GM12878 (cell line): Measurements from ENCODE around the gene CYB561A3. TPM values are rescaled to one million over a fixed set of nuclear protein-coding genes. Genes with fewer than 3 reads are reported as not detected.

Experiments
- ATAC-seq: fragments of 200-7000 bp; cut with Tn5 transposase; 3 replicates; pipeline ENCODE4 v1.9.1; 2020; ENCODE audit warnings: mild to moderate bottlenecking, moderate library complexity
- Bru-seq: library from RNA; stranded (reverse); fragments of 400-500 nt; gene quantifications from one replicate; lab custom pipeline; 2021; lab: Mats Ljungman, UMichigan
- BruChase-seq, 2 experiments: library from RNA; stranded (reverse); fragments of 400-500 nt; gene quantifications; one replicate each; lab custom pipeline; 2021; lab: Mats Ljungman, UMichigan
- BruUV-seq: library from RNA; stranded (reverse); fragments of 400-500 nt; replicated peaks from 2 replicates; lab custom pipeline; 2021; lab: Mats Ljungman, UMichigan
- CTCF ChIA-PET: fragments of 300-600 bp; sonication (Branson Sonifier 250); formaldehyde crosslinking; extraction: SDS; loops from one replicate; lab custom pipeline; 2021; ENCODE audit warnings: inconsistent platforms; lab: Yijun Ruan, JAX
- POLR2A ChIA-PET: fragments of 350-600 bp; formaldehyde crosslinking; extraction: SDS; loops from one replicate; lab custom pipeline; 2021; ENCODE audit warnings: inconsistent platforms; lab: Charles Lee
- RAD21 ChIA-PET: fragments of 300-600 bp; sonication (Branson Sonifier 250); formaldehyde crosslinking; loops from one replicate; lab custom pipeline; 2023; ENCODE audit warnings: antibody characterized with exemption; ENCODE audit not compliant: unreplicated experiment; lab: Charles Lee
- SMC1A ChIA-PET: fragments of 300-600 bp; sonication (Branson Sonifier 250); formaldehyde crosslinking; loops from one replicate; lab custom pipeline; 2023; ENCODE audit not compliant: unreplicated experiment, uncharacterized antibody; lab: Charles Lee
- DNase-seq: peaks from one replicate; pipeline ENCODE4 v3.0.0-alpha.2; 2011; ENCODE audit warnings: low read depth, low spot score
- FAIRE-seq: peaks from 3 replicates; lab custom pipeline; 2011; peaks lifted over from hg19 to GRCh38; lab: Jason Lieb, UNC
- H2AFZ ChIP-seq: 2 replicates; pipeline ENCODE4 v1.6.0; 2011; ENCODE audit warnings: low read depth, low read length, control low read depth; ENCODE audit not compliant: control insufficient read depth
- H3K27ac ChIP-seq: 2 replicates; pipeline ENCODE4 v1.5.1; 2011; ENCODE audit warnings: control low read depth; ENCODE audit not compliant: control insufficient read depth, insufficient read depth
- H3K27me3 ChIP-seq, 2 experiments: replicated peaks in 1 of 2; 2 replicates each; pipeline versions ENCODE4 v1.6.0 to v1.6.1; 2011; ENCODE audit warnings: low read length in 1 of 2; ENCODE audit not compliant: control insufficient read depth in 2 of 2, insufficient read depth in 2 of 2
- H3K36me3 ChIP-seq, 2 experiments: 2 replicates each; pipeline ENCODE4 v1.5.1; 2011; ENCODE audit warnings: low read length in 1 of 2; ENCODE audit not compliant: control insufficient read depth in 2 of 2, insufficient read depth in 2 of 2
- H3K4me1 ChIP-seq: 2 replicates; pipeline ENCODE4 v1.6.1; 2011; ENCODE audit warnings: mild to moderate bottlenecking, low read length, moderate library complexity, mixed read lengths; ENCODE audit not compliant: control insufficient read depth, insufficient read depth
- H3K4me2 ChIP-seq: 2 replicates; pipeline ENCODE4 v1.6.0; 2011; ENCODE audit warnings: control low read depth; ENCODE audit not compliant: control insufficient read depth, insufficient read depth
- H3K4me3 ChIP-seq: fragments of 200-600 bp; sonication (generic); 2 replicates; pipeline ENCODE4 v1.5.1; 2016
- H3K79me2 ChIP-seq: 2 replicates; pipeline ENCODE4 v1.6.0; 2011; ENCODE audit warnings: low read length; ENCODE audit not compliant: control insufficient read depth, insufficient read depth
- H3K9ac ChIP-seq: 2 replicates; pipeline ENCODE4 v1.8.0; 2011; ENCODE audit warnings: low read length, control low read depth, mixed read lengths; ENCODE audit not compliant: control insufficient read depth, insufficient read depth
- H3K9me3 ChIP-seq: replicated peaks from 3 replicates; pipeline ENCODE4 v1.5.1; 2011; ENCODE audit warnings: mild to moderate bottlenecking, low read length; ENCODE audit not compliant: control insufficient read depth, insufficient read depth
- H4K20me1 ChIP-seq: 2 replicates; pipeline ENCODE4 v1.6.0; 2011; ENCODE audit not compliant: control insufficient read depth, insufficient read depth
- CHD2 ChIP-seq: IDR thresholded peaks from 2 replicates; pipeline ENCODE4 v1.6.1; 2011; ENCODE audit warnings: low read depth, low read length, improper control_type of control experiment, borderline replicate concordance
- NFYB ChIP-seq: IDR thresholded peaks from 2 replicates; pipeline ENCODE4 v1.6.1; 2011; ENCODE audit warnings: low read depth, mild to moderate bottlenecking, low read length, improper control_type of control experiment, moderate library complexity; ENCODE audit not compliant: insufficient read depth
- POLR2AphosphoS2 ChIP-seq: IDR thresholded peaks from 2 replicates; pipeline ENCODE4 v1.6.1; 2011; ENCODE audit warnings: low read depth, mild to moderate bottlenecking, low read length, improper control_type of control experiment, moderate library complexity
- ZSCAN29 ChIP-seq: fragments of 450-650 bp; IDR thresholded peaks from 2 replicates; pipeline ENCODE4 v1.6.1; 2017; ENCODE audit warnings: mild to moderate bottlenecking, moderate library complexity
- WGBS: methylation state at CpG from one replicate; pipeline ENCODE4 v1.1.6; 2016; ENCODE audit warnings: low lambda C conversion rate; ENCODE audit not compliant: insufficient replicate concordance, insufficient coverage; ENCODE audit errors: missing lambda C conversion rate; 5-methylcytosine and 5-hydroxymethylcytosine counted together
- in situ Hi-C: fragments of 300-500 bp; cut with MboI; formaldehyde crosslinking; loops from 9 replicates; pipeline ENCODE4 v1.14.3; 2018; ENCODE audit warnings: mixed read lengths
- intact Hi-C: fragments of 100-400 bp; cut with micrococcal nuclease; formaldehyde crosslinking; loops from one replicate; pipeline ENCODE4 v1.14.2; 2022; ENCODE audit not compliant: unreplicated experiment
- long read RNA-seq, 2 experiments: library from polyadenylated mRNA; unstranded; transcript quantifications; one replicate each; pipeline ENCODE4 v2.0.0, GENCODE V29; 2019 to 2020
- polyA minus RNA-seq, 3 experiments: library from RNA; depleted of rRNA, polyadenylated mRNA; stranded (reverse); fragments of >200 nt; gene quantifications; 2 replicates each; pipeline ENCODE4 v1.2.3, GENCODE V29; 2011
- polyA plus RNA-seq, 11 experiments: library from polyadenylated mRNA; depleted of rRNA in 4 of 11; unstranded in 6 of 11; stranded (reverse) in 5 of 11; fragments of >200 nt; fragmentation: Nextera tagmentation in 4 of 11; fragmentation: Illumina TruSeq in 1 of 11; extraction: Ambion mirVana in 4 of 11; extraction: Trizol in 1 of 11; gene quantifications; 1 replicate in 1 of 11; 2 replicates in 10 of 11; pipeline versions ENCODE4 v1.2.1 to v1.2.3, GENCODE V29; 2011 to 2016; ENCODE audit warnings: inconsistent platforms in 2 of 11, missing spikeins in 2 of 11, low read depth in 1 of 11
- total RNA-seq, 4 experiments: library from RNA; depleted of rRNA in 3 of 4; stranded (reverse); fragments of >200 nt in 3 of 4; fragmentation: Illumina TruSeq in 1 of 4; extraction: Trizol in 1 of 4; gene quantifications; 2 replicates each; pipeline versions ENCODE4 v1.2.1 to v1.2.3, GENCODE V29; 2013 to 2021
- TF ChIP-seq, protein P1 (sequence below): fragments of 450-650 bp; IDR thresholded peaks from 2 replicates; pipeline ENCODE4 v1.6.1; 2017; ENCODE audit warnings: mild to moderate bottlenecking, moderate library complexity

The CYB561A3 gene, protein sequence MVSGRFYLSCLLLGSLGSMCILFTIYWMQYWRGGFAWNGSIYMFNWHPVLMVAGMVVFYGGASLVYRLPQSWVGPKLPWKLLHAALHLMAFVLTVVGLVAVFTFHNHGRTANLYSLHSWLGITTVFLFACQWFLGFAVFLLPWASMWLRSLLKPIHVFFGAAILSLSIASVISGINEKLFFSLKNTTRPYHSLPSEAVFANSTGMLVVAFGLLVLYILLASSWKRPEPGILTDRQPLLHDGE
- total RNA-seq (2013; cell fraction: nucleolus; rRNA removed): 48.1 and 52.7 TPM in 2 replicates
- 77.2 and 84.6 TPM in 2 replicates for total RNA-seq (2014; rRNA removed)
- 46.7 and 48.2 TPM in 2 replicates for total RNA-seq (2014; rRNA removed; fragmentation: Illumina TruSeq; extraction: Trizol)
- 76.0 and 92.2 TPM in 2 replicates for total RNA-seq (2021)
- 49.0 TPM for polyA plus RNA-seq (2011; ENCODE audit: low read depth)
- 26.7 and 44.9 TPM in 2 replicates for polyA plus RNA-seq (2011; rRNA removed)
- polyA plus RNA-seq (2011; cell fraction: cytosol; rRNA removed): 126 and 132 TPM in 2 replicates
- 177 and 190 TPM in 2 replicates for polyA plus RNA-seq (2011; cell fraction: nucleus; rRNA removed)
- polyA plus RNA-seq (2012): 55.0 and 57.5 TPM in 2 replicates
- polyA plus RNA-seq (2014; fragmentation: Illumina TruSeq; extraction: Trizol): 36.7 and 76.4 TPM in 2 replicates
- 10 to 100 TPM; 40.1 to 53.5 TPM for polyA plus RNA-seq (2014; fragmentation: Nextera tagmentation; extraction: Ambion mirVana)
- 72.4 and 81.2 TPM in 2 replicates for polyA plus RNA-seq (2014; rRNA removed)
- polyA plus RNA-seq (2016; fragmentation: Nextera tagmentation; extraction: Ambion mirVana): 100 to 1,000 TPM; 152 to 169 TPM
- 77.8 and 92.3 TPM in 2 replicates for polyA minus RNA-seq (2011; rRNA and poly(A)+ RNA removed)
- 23.7 and 27.0 TPM in 2 replicates for polyA minus RNA-seq (2011; cell fraction: cytosol; rRNA and poly(A)+ RNA removed)
- polyA minus RNA-seq (2011; cell fraction: nucleus; rRNA and poly(A)+ RNA removed): 22.0 and 42.0 TPM in 2 replicates
- percentile 74 among the genes with signal in this experiment for Bru-seq, nascent RNA
- BruChase-seq, experiment 1, labeled RNA remaining after a 6-hour chase: percentile 76 among the genes with signal in this experiment
- BruChase-seq, experiment 2, labeled RNA remaining after a 2-hour chase: percentile 73 among the genes with signal in this experiment
- long read RNA-seq, experiment 1, transcript CYB561A3-201 (7 exons, 3,061 nt): major isoform, 94 of 141 reads
- long read RNA-seq, experiment 1, transcript CYB561A3-208 (6 exons, 1,094 nt): minor isoform, 21 of 141 reads
- long read RNA-seq, experiment 1, partial matches to known transcripts: 11 of 141 reads
- long read RNA-seq, experiment 1, other reads (novel, unspliced or antisense): 14 of 141 reads
- long read RNA-seq, experiment 2, transcript CYB561A3-201 (7 exons, 3,061 nt): major isoform, 143 of 246 reads
- long read RNA-seq, experiment 2, transcript CYB561A3-208 (6 exons, 1,094 nt): minor isoform, 38 of 246 reads
- long read RNA-seq, experiment 2, partial matches to known transcripts: 20 of 246 reads
- long read RNA-seq, experiment 2, other reads (novel, unspliced or antisense): 41 of 246 reads

DNA sequence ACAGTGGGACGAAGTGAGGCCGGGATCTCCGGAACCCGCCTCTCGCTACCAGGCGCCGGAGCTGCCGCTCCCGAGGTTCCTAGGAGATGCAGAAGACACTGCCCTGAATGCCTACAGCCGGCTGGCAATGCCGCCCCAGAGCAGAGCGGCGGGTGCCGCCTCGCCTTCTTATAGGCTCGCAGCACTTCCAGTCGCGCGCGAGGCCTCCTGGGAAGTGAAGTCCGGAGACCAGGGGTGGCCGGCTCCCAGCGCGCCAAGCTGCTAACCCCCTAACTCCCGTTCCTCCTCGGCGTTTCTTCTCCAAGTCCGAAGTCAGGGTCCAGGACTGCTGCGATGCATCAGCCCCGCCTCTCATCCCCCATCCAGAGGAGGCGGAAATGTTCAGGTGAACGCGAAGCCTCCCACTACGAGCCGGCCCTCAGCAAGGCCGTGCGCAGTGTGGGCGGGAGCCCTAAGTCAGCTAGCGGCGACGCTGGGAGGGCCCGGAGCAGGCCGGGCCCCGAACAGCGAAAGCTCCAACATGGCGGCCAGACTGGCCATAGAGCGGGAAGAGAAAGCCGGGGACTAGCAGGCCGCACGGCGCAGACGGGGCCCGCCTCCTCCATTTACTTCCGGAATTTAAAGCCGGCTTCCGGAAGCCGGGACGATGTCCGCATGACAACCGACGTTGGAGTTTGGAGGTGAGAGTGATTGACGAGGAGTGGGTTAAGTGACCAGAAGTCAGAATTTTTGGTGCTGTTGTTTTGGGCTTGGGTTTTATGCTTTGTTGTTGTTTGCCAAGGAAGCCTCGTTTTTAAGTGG is at the start of gene CYB561A3, which contains the start of gene TMEM138:
CYB561A3 (minus strand) TSS at position 142 of the 801 bp plus-strand sequence. CDS start 5,169 bp downstream, outside the sequence.
TMEM138 (plus strand) TSS at position 634 of the 801 bp plus-strand sequence. CDS start 2,017 bp downstream, outside the sequence.
- H3K4me1 ChIP-seq: peaks cover 28% of the 10 kb centered on the region
- ChIA-PET CTCF (interaction anchor here (0.6 to 23.9 kb wide), 7 partner anchors 7 to 50 kb away, joined by 3 to 387 read pairs (median 5); partner anchors contain the start of gene TMEM216), SMC1A (interaction anchor here (0.7 to 12.8 kb wide), 7 partner anchors 8 to 101 kb away, joined by 3 to 243 read pairs (median 8); partner anchors contain the start of genes DDB1, TKFC, TMEM216 and VWCE), POLR2A (interaction anchor here (0.6 to 8.7 kb wide), 13 partner anchors 7 to 320 kb away, joined by 3 to 111 read pairs (median 4); partner anchors contain the start of genes CPSF7, DDB1, SDHAF2 and TKFC), RAD21 (interaction anchor here (0.8 to 13.0 kb wide), 6 partner anchors 7 to 67 kb away, joined by 3 to 172 read pairs (median 26); partner anchors contain the start of genes CPSF7, DDB1, SDHAF2 and TKFC)
- no peaks in the 10 kb centered on the region for H3K27me3 ChIP-seq
- peak; percentile 65 for FAIRE-seq
- WGBS: under 1% methylated on average over 63 of the region's 63 CpGs
- peak within 1 kb of the TSS; percentile 98 for H3K27ac ChIP-seq
- peak within 1 kb of the TSS; percentile 99 for H3K4me3 ChIP-seq
- peak within 1 kb of the TSS; percentile 99 for H2AFZ ChIP-seq
- BruUV-seq: no TSS peak
- H3K4me2 ChIP-seq: peak within 1 kb of the TSS; percentile 89
- DNase-seq: peak; percentile 85
- H4K20me1 ChIP-seq: no peaks in the 10 kb centered on the region
- intact Hi-C loops (loop anchor here (1.0 kb wide), 1 partner anchor 29 kb away; the partner anchor contains the start of genes DDB1 and TKFC), in situ Hi-C loops (no loop called here)
- peak within 1 kb of the TSS; percentile 91 for H3K9ac ChIP-seq
- H3K9me3 ChIP-seq: no peaks in the 10 kb centered on the region
- peaks cover 51% of the 10 kb centered on the region for H3K79me2 ChIP-seq
- peak; percentile 88 for ATAC-seq
- H3K36me3 ChIP-seq: peaks cover 6 to 11% of the 10 kb centered on the region in 2 experiments
- no peak for TF ChIP-seq ZSCAN29
- TF ChIP-seq, protein P1, sequence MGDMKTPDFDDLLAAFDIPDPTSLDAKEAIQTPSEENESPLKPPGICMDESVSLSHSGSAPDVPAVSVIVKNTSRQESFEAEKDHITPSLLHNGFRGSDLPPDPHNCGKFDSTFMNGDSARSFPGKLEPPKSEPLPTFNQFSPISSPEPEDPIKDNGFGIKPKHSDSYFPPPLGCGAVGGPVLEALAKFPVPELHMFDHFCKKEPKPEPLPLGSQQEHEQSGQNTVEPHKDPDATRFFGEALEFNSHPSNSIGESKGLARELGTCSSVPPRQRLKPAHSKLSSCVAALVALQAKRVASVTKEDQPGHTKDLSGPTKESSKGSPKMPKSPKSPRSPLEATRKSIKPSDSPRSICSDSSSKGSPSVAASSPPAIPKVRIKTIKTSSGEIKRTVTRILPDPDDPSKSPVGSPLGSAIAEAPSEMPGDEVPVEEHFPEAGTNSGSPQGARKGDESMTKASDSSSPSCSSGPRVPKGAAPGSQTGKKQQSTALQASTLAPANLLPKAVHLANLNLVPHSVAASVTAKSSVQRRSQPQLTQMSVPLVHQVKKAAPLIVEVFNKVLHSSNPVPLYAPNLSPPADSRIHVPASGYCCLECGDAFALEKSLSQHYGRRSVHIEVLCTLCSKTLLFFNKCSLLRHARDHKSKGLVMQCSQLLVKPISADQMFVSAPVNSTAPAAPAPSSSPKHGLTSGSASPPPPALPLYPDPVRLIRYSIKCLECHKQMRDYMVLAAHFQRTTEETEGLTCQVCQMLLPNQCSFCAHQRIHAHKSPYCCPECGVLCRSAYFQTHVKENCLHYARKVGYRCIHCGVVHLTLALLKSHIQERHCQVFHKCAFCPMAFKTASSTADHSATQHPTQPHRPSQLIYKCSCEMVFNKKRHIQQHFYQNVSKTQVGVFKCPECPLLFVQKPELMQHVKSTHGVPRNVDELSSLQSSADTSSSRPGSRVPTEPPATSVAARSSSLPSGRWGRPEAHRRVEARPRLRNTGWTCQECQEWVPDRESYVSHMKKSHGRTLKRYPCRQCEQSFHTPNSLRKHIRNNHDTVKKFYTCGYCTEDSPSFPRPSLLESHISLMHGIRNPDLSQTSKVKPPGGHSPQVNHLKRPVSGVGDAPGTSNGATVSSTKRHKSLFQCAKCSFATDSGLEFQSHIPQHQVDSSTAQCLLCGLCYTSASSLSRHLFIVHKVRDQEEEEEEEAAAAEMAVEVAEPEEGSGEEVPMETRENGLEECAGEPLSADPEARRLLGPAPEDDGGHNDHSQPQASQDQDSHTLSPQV: no peak
- peak; percentile 95 for TF ChIP-seq POLR2AphosphoS2
- peak; percentile 74 for TF ChIP-seq NFYB
- peak; percentile 33; the same call in 1 of the 2 replicates for TF ChIP-seq CHD2
